KMS-11 (cell line): ENCODE data around the gene ADRA2A.

Experiments used
- H2AFZ ChIP-seq: fragments of 200-600 bp; sonication (generic); 2 replicates; pipeline ENCODE4 v1.6.1; 2016; ENCODE audit warnings: antibody characterized with exemption, mixed run types, low read depth
- H3K27ac ChIP-seq: fragments of 200-600 bp; sonication (generic); 2 replicates; pipeline ENCODE4 v1.6.1; 2016; ENCODE audit warnings: mild to moderate bottlenecking, mixed run types
- H3K27me3 ChIP-seq: fragments of 200-600 bp; sonication (generic); 2 replicates; pipeline ENCODE4 v1.6.1; 2017; ENCODE audit warnings: mild to moderate bottlenecking, low read depth, mixed run types, moderate library complexity; ENCODE audit not compliant: insufficient read depth
- H3K36me3 ChIP-seq: fragments of 200-600 bp; sonication (generic); 2 replicates; pipeline ENCODE4 v1.6.1; 2017; ENCODE audit warnings: mild to moderate bottlenecking, mixed run types; ENCODE audit not compliant: insufficient read depth
- H3K4me1 ChIP-seq: fragments of 200-600 bp; sonication (generic); 2 replicates; pipeline ENCODE4 v1.6.1; 2016; ENCODE audit warnings: mild to moderate bottlenecking, low read depth, mixed run types; ENCODE audit not compliant: poor library complexity, severe bottlenecking
- H3K4me2 ChIP-seq: fragments of 200-600 bp; sonication (generic); 2 replicates; pipeline ENCODE4 v1.7.0; 2016; ENCODE audit warnings: mild to moderate bottlenecking, mixed run types
- H3K4me3 ChIP-seq: fragments of 200-600 bp; sonication (generic); IDR thresholded peaks from 2 replicates; pipeline ENCODE4 v1.6.1; 2017; ENCODE audit warnings: low read depth, low read length, mixed read lengths; ENCODE audit not compliant: insufficient read depth
- H3K79me2 ChIP-seq: fragments of 200-600 bp; sonication (generic); 2 replicates; pipeline ENCODE4 v1.6.1; 2016; ENCODE audit warnings: low read depth, mixed run types; ENCODE audit not compliant: insufficient read depth
- H3K9ac ChIP-seq: fragments of 200-600 bp; sonication (generic); 2 replicates; pipeline ENCODE4 v1.6.1; 2016; ENCODE audit warnings: mild to moderate bottlenecking, mixed run types
- H4K20me1 ChIP-seq: fragments of 200-600 bp; sonication (generic); 2 replicates; pipeline ENCODE4 v1.6.1; 2016; ENCODE audit warnings: mild to moderate bottlenecking, mixed run types; ENCODE audit not compliant: insufficient read depth
- TF ChIP-seq, protein P1 (sequence below): fragments of 200-600 bp; sonication (generic); conservative IDR thresholded peaks from 2 replicates; pipeline ENCODE4 v1.6.1; 2017; ENCODE audit warnings: low read depth, mild to moderate bottlenecking, antibody characterized with exemption, low read length, moderate library complexity, mixed read lengths

The ADRA2A gene

GRCh38 chr10:111126077-111126476, 49.2 kb downstream of the ADRA2A start:
- Histone ChIP-seq H3K9ac (no peak overlapping the region), H3K4me1 (no peaks in the 10 kb centered on the region), H4K20me1 (no peaks in the 10 kb centered on the region), H3K79me2 (no peaks in the 10 kb centered on the region), H3K4me2 (no peak overlapping the region), H3K4me3 (no peak overlapping the region), H3K27me3 (no peaks in the 10 kb centered on the region), H3K36me3 (no peaks in the 10 kb centered on the region), H2AFZ (no peak overlapping the region), H3K27ac (no peak overlapping the region)
- TF ChIP-seq, protein P1, sequence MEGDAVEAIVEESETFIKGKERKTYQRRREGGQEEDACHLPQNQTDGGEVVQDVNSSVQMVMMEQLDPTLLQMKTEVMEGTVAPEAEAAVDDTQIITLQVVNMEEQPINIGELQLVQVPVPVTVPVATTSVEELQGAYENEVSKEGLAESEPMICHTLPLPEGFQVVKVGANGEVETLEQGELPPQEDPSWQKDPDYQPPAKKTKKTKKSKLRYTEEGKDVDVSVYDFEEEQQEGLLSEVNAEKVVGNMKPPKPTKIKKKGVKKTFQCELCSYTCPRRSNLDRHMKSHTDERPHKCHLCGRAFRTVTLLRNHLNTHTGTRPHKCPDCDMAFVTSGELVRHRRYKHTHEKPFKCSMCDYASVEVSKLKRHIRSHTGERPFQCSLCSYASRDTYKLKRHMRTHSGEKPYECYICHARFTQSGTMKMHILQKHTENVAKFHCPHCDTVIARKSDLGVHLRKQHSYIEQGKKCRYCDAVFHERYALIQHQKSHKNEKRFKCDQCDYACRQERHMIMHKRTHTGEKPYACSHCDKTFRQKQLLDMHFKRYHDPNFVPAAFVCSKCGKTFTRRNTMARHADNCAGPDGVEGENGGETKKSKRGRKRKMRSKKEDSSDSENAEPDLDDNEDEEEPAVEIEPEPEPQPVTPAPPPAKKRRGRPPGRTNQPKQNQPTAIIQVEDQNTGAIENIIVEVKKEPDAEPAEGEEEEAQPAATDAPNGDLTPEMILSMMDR, result no peak

GRCh38 chr10:111127081-111127848, 50.4 kb downstream of the ADRA2A start:
- H3K9ac ChIP-seq, result no peak overlapping the region
- no peak overlapping the region for H3K27ac ChIP-seq
- no peak overlapping the region for H2AFZ ChIP-seq
- no peaks in the 10 kb centered on the region for H4K20me1 ChIP-seq
- H3K4me3 ChIP-seq, result no peak overlapping the region
- TF ChIP-seq, protein P1, result no peak
- no peaks in the 10 kb centered on the region for H3K27me3 ChIP-seq
- no peaks in the 10 kb centered on the region for H3K36me3 ChIP-seq
- H3K4me1 ChIP-seq, result no peaks in the 10 kb centered on the region
- no peak overlapping the region for H3K4me2 ChIP-seq
- H3K79me2 ChIP-seq, result no peaks in the 10 kb centered on the region

- H3K9ac ChIP-seq, result no peak overlapping the region
- no peaks in the 10 kb centered on the region for H4K20me1 ChIP-seq
- no peak overlapping the region for H3K27ac ChIP-seq
- H3K4me2 ChIP-seq, result no peak overlapping the region
- no peak overlapping the region for H3K4me3 ChIP-seq
- no peaks in the 10 kb centered on the region for H3K36me3 ChIP-seq
- no peaks in the 10 kb centered on the region for H3K79me2 ChIP-seq
- no peaks in the 10 kb centered on the region for H3K27me3 ChIP-seq
- TF ChIP-seq, protein P1, result no peak
- no peak overlapping the region for H2AFZ ChIP-seq
- H3K4me1 ChIP-seq, result no peaks in the 10 kb centered on the region
Observed at GRCh38 chr10:111128331-111129180, 51.7 kb downstream of the ADRA2A start.

DNA sequence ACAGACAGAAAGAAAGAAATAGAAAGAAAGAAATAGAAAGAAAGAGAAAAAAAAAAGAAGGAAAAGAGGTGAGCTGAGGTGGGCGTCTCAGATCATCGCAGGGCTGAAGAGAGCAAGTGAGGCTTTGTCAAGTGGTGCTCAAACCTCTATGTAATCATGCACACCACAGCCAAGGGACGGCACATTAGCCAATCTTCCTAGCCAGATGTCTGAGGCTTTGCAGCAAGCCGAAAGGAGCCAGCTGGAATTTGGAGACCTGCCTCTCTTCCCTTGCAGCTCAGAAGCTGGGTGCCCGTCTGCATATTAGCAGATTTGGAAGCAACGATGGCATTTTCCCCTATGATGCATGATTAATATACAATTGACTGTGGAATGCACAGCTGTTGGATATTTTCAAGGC, 52.5 kb downstream of the ADRA2A start:
- H3K9ac ChIP-seq, result no peak overlapping the region
- no peak overlapping the region for H2AFZ ChIP-seq
- no peaks in the 10 kb centered on the region for H3K4me1 ChIP-seq
- H3K4me3 ChIP-seq, result no peak overlapping the region
- H4K20me1 ChIP-seq, result no peaks in the 10 kb centered on the region
- TF ChIP-seq, protein P1, result no peak
- no peaks in the 10 kb centered on the region for H3K36me3 ChIP-seq
- no peaks in the 10 kb centered on the region for H3K79me2 ChIP-seq
- no peaks in the 10 kb centered on the region for H3K27me3 ChIP-seq
- H3K27ac ChIP-seq, result no peak overlapping the region
- H3K4me2 ChIP-seq, result no peak overlapping the region
